ENCODE data around the gene NPIPA3. TPM values are rescaled to one million over a fixed set of nuclear protein-coding genes. Genes with fewer than 3 reads are reported as not detected.
A peak's percentile ranks its signal among the peaks of the same experiment; 100 is the strongest.
"Not testable (repeated sequence)": the region's sequence is repeated elsewhere in the genome, so short reads cannot be mapped to it uniquely, and the experiment has no call there.

Gene NPIPA3
- total RNA-seq, result 0.17 and 0.28 TPM in 2 replicates

GRCh38 chr16:14703156-14704011 lies at the start of gene NPIPA3:
TSS of gene NPIPA3 (plus strand) at chr16:14703411. CDS start at chr16:14708944, 5,533 bp downstream.
- not testable (repeated sequence) for DNase-seq

GRCh38 chr16:14658063-14658462 lies 45.1 kb upstream of the NPIPA3 start:
- DNase-seq, result peak; percentile 18

GRCh38 chr16:14667347-14668266 lies 35.6 kb upstream of the NPIPA3 start:
- DNase-seq, result no peak

- no peak for DNase-seq
Measured at GRCh38 chr16:14668556-14669223, 34.5 kb upstream of the NPIPA3 start.

- no peak for DNase-seq
Measured at GRCh38 chr16:14669776-14670175, 33.4 kb upstream of the NPIPA3 start.

GRCh38 chr16:14672403-14672971 lies 30.7 kb upstream of the NPIPA3 start:
- no peak for DNase-seq

GRCh38 chr16:14676633-14677032 lies 26.6 kb upstream of the NPIPA3 start:
- DNase-seq, result no peak

GRCh38 chr16:14677627-14678026 lies 25.6 kb upstream of the NPIPA3 start:
- DNase-seq, result no peak

- DNase-seq, result no peak
Measured at GRCh38 chr16:14678748-14679497, 24.3 kb upstream of the NPIPA3 start.

GRCh38 chr16:14680396-14680795 lies 22.8 kb upstream of the NPIPA3 start:
- not testable (repeated sequence) for DNase-seq

- no peak for DNase-seq
Measured at GRCh38 chr16:14681115-14681514, 22.1 kb upstream of the NPIPA3 start.

GRCh38 chr16:14682121-14682520 lies 21.1 kb upstream of the NPIPA3 start:
- DNase-seq, result no peak

- DNase-seq, result peak; percentile 77
Measured at GRCh38 chr16:14685870-14686793, 17.1 kb upstream of the NPIPA3 start.

GRCh38 chr16:14694129-14694528 lies 9.1 kb upstream of the NPIPA3 start, which contains the start of gene PLA2G10:
TSS of gene PLA2G10 (minus strand) at chr16:14694308. CDS start at chr16:14694229, 79 bp downstream.
- not testable (repeated sequence) for DNase-seq

GRCh38 chr16:14701859-14702258 lies 1.4 kb upstream of the NPIPA3 start:
- DNase-seq, result not testable (repeated sequence)

- not testable (repeated sequence) for DNase-seq
Measured at GRCh38 chr16:14702672-14703071, 539 bp upstream of the NPIPA3 start.

GRCh38 chr16:14733233-14733632 lies 30.0 kb downstream of the NPIPA3 start:
- not testable (repeated sequence) for DNase-seq

GRCh38 chr16:14740832-14741385 lies 37.7 kb downstream of the NPIPA3 start:
- not testable (repeated sequence) for DNase-seq

- not testable (repeated sequence) for DNase-seq
Measured at GRCh38 chr16:14741794-14742193, 38.6 kb downstream of the NPIPA3 start.

Data from dermis blood vessel endothelial cell (primary cell).